Caki2 (cell line): Measurements from ENCODE around the gene KRT33B. TPM values are rescaled to one million over a fixed set of nuclear protein-coding genes. Genes with fewer than 3 reads are reported as not detected.

Experiments
- DNase-seq: peaks from one replicate; pipeline ENCODE4 v3.0.0-alpha.2; 2015; ENCODE audit warnings: low read depth
- in situ Hi-C: cut with HindIII; loops from 2 replicates; pipeline ENCODE4 v1.10.0; 2016; ENCODE audit warnings: low sequenced_read_pairs, low pct_unique_long_range_greater_than_20kb, mixed read lengths
- total RNA-seq: library from RNA; depleted of rRNA; stranded (reverse); fragments of >200 nt; shearing (Covaris generic); gene quantifications from 2 replicates; pipeline ENCODE4 v1.2.3, GENCODE V29; 2014; ENCODE audit warnings: low replicate concordance

KRT33B gene
- total RNA-seq, 1 experiment from 2014 or later: not detected

GRCh38 chr17:41333098-41333497, 36.5 kb downstream of the KRT33B start:
- no peak for DNase-seq
- in situ Hi-C loops: no loop called here

- in situ Hi-C loops: no loop called here
These were observed 37.4 kb downstream of the KRT33B start for GRCh38 chr17:41332239-41332638.

GRCh38 chr17:41331606-41332005, 38.0 kb downstream of the KRT33B start:
- DNase-seq: no peak
- in situ Hi-C loops: no loop called here

More at GRCh38 chr17:41332239-41332638, 37.4 kb downstream of the KRT33B start:
- no peak for DNase-seq

GRCh38 chr17:41329279-41329948, 40.2 kb downstream of the KRT33B start:
- peak; percentile 54 for DNase-seq
- in situ Hi-C loops: no loop called here

- no peak for DNase-seq
- in situ Hi-C loops: no loop called here
These were observed 41.4 kb downstream of the KRT33B start for GRCh38 chr17:41328207-41328606.

GRCh38 chr17:41327411-41328120, 42.0 kb downstream of the KRT33B start:
- in situ Hi-C loops: no loop called here
- DNase-seq: no peak

- in situ Hi-C loops: no loop called here
- DNase-seq: no peak
These were observed 43.2 kb downstream of the KRT33B start for GRCh38 chr17:41326173-41327145.

GRCh38 chr17:41325611-41326010, 44.0 kb downstream of the KRT33B start:
- no peak for DNase-seq
- in situ Hi-C loops: no loop called here

GRCh38 chr17:41325126-41325525, 44.5 kb downstream of the KRT33B start:
- in situ Hi-C loops: no loop called here
- DNase-seq: no peak

- DNase-seq: peak; percentile 31
- in situ Hi-C loops: no loop called here
These were observed 45.2 kb downstream of the KRT33B start for GRCh38 chr17:41324180-41325075.

- DNase-seq: no peak
- in situ Hi-C loops: no loop called here
These were observed 46.4 kb downstream of the KRT33B start for GRCh38 chr17:41322903-41323895.

GRCh38 chr17:41322094-41322902, 47.3 kb downstream of the KRT33B start:
- in situ Hi-C loops: no loop called here
- DNase-seq: peak; percentile 70

- in situ Hi-C loops: no loop called here
- DNase-seq: no peak
These were observed 51.4 kb downstream of the KRT33B start for GRCh38 chr17:41318231-41318630.

- in situ Hi-C loops: no loop called here
- no peak for DNase-seq
These were observed 53.7 kb downstream of the KRT33B start for GRCh38 chr17:41315814-41316445.

GRCh38 chr17:41315204-41315794, 54.3 kb downstream of the KRT33B start, which contains the start of gene KRTAP17-1:
TSS of gene KRTAP17-1 (minus strand) at chr17:41315710. CDS start at chr17:41315650, 60 bp downstream.
- in situ Hi-C loops: no loop called here
- no peak for DNase-seq
